ENCODE data around the gene IGF2BP3. TPM values are rescaled to one million over a fixed set of nuclear protein-coding genes. Genes with fewer than 3 reads are reported as not detected.

The IGF2BP3 gene
- total RNA-seq, 3 donors from 2014 or later, result 0.59 to 3.5 TPM; not detected in 1

DNA sequence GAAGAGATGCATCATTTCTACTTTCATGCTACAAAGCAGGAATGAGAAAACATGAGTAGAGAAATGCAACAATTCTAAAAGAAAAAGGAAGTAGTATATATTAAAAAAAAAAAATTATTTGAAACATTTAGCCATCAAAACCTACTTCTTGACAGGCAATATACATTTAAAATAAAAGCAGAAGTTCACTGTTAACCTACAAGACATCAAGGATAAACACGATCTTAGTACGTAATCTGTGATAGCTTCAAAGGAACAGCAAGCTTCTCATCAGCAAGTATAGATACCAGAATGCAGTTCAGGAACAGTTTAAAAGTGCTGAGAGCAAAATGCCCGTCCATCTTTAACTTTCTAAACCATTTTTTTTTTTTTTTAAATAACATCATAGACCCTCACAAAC is 134.2 kb downstream of the IGF2BP3 start:
- TF ChIP-seq POLR2AphosphoS5 (IDR thresholded peaks at IDR 0.05), result no peak
- TF ChIP-seq, protein P1, sequence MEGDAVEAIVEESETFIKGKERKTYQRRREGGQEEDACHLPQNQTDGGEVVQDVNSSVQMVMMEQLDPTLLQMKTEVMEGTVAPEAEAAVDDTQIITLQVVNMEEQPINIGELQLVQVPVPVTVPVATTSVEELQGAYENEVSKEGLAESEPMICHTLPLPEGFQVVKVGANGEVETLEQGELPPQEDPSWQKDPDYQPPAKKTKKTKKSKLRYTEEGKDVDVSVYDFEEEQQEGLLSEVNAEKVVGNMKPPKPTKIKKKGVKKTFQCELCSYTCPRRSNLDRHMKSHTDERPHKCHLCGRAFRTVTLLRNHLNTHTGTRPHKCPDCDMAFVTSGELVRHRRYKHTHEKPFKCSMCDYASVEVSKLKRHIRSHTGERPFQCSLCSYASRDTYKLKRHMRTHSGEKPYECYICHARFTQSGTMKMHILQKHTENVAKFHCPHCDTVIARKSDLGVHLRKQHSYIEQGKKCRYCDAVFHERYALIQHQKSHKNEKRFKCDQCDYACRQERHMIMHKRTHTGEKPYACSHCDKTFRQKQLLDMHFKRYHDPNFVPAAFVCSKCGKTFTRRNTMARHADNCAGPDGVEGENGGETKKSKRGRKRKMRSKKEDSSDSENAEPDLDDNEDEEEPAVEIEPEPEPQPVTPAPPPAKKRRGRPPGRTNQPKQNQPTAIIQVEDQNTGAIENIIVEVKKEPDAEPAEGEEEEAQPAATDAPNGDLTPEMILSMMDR (IDR thresholded peaks at IDR 0.05), result no peak
- no peak for TF ChIP-seq POLR2A (IDR thresholded peaks at IDR 0.05)
- intact Hi-C loops (cut with DNase I; ENCODE audit: low total_unique reads), result no loop called here
- no peak for DNase-seq (ENCODE audit: low spot score in 2 of 2)
- no peak overlapping the region for H3K27ac ChIP-seq
- H3K9me3 ChIP-seq, result no peaks in the 10 kb centered on the region
- no peaks in the 10 kb centered on the region for H3K36me3 ChIP-seq
- no peak overlapping the region for H3K4me3 ChIP-seq
- H3K27me3 ChIP-seq, result peaks cover 0 to 14% of the 10 kb centered on the region in 2 donors
- peaks cover 0 to 5% of the 10 kb centered on the region in 2 donors for H3K4me1 ChIP-seq

- H3K4me3 ChIP-seq, result no peak overlapping the region
- no peaks in the 10 kb centered on the region for H3K36me3 ChIP-seq
- no peaks in the 10 kb centered on the region for H3K9me3 ChIP-seq
- TF ChIP-seq, protein P1 (IDR thresholded peaks at IDR 0.05), result no peak
- TF ChIP-seq POLR2AphosphoS5 (IDR thresholded peaks at IDR 0.05) (no peak), POLR2A (IDR thresholded peaks at IDR 0.05) (no peak)
- H3K27me3 ChIP-seq, result peaks cover 0 to 11% of the 10 kb centered on the region in 2 donors
- H3K4me1 ChIP-seq, result peaks cover 0 to 5% of the 10 kb centered on the region in 2 donors
- intact Hi-C loops (cut with DNase I; ENCODE audit: low total_unique reads), result no loop called here
- H3K27ac ChIP-seq, result peak overlapping the region in 1 of 2 donors; percentile 35
- no peak for DNase-seq (ENCODE audit: low spot score in 2 of 2)
These were observed 134.7 kb downstream of the IGF2BP3 start for GRCh38 chr7:23335621-23336020.

DNA sequence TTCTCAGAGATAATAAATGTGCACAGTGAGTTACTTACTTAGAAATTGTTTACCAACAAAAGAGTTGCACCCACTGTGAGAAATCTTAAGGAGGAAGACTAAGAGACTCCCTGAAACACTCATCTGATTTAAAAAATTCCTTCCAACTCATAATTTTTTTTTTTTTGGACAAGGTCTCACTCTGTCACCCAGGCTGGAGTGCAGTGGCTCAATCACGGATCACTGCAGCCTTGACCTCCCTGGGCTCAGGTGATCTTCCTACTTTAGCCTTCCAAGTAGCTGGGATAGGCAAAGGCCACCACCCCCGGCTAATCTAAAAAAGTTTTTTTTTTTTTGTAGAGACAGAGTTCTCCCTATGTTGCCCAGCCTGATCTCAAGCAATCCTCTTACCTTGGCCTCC is 135.2 kb downstream of the IGF2BP3 start:
- no peak for DNase-seq (ENCODE audit: low spot score in 2 of 2)
- Histone ChIP-seq H3K4me1 (peaks cover 0 to 5% of the 10 kb centered on the region in 2 donors), H3K9me3 (no peaks in the 10 kb centered on the region), H3K27ac (peak overlapping the region in 1 of 2 donors; percentile 46), H3K36me3 (no peaks in the 10 kb centered on the region), H3K27me3 (peaks cover 0 to 11% of the 10 kb centered on the region in 2 donors), H3K4me3 (no peak overlapping the region)
- intact Hi-C loops (cut with DNase I; ENCODE audit: low total_unique reads), result no loop called here
- TF ChIP-seq, protein P1 (IDR thresholded peaks at IDR 0.05), result no peak
- TF ChIP-seq POLR2AphosphoS5 (IDR thresholded peaks at IDR 0.05) (no peak), POLR2A (IDR thresholded peaks at IDR 0.05) (no peak)

DNA sequence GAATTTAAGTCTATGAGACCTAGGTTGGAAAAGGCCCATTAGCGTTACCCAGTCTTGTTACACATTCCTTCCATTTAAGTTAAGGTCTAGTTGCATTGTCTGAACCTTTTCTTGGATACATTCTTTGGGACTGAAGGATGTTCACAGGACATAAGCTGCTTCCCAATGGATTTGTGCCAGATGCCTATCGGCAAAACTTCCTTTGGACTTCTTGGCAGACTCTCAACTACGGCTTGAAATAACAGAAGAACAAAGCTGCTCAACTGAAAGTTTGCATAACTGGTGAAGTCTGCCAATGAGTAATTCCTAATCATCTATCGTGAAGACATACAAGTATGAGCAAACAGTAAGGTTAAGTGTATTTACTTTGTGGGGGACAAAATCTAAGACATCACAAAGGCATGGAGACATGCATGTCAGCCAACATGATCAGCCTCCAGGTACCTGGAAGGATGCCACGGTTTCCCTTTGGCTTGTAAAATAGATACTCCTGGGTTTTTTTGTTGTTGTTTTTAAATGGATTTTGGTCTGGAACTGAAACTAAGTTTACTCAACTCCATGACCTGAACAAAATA is 135.7 kb downstream of the IGF2BP3 start:
- Histone ChIP-seq H3K4me3 (no peak overlapping the region), H3K27me3 (peaks cover 0 to 7% of the 10 kb centered on the region in 2 donors), H3K36me3 (no peaks in the 10 kb centered on the region), H3K27ac (peak overlapping the region; percentile 46 to 65), H3K9me3 (no peaks in the 10 kb centered on the region), H3K4me1 (peaks cover 0 to 5% of the 10 kb centered on the region in 2 donors)
- intact Hi-C loops (cut with DNase I; ENCODE audit: low total_unique reads), result no loop called here
- no peak for TF ChIP-seq POLR2A (IDR thresholded peaks at IDR 0.05)
- TF ChIP-seq POLR2AphosphoS5 (IDR thresholded peaks at IDR 0.05), result no peak
- TF ChIP-seq, protein P1 (IDR thresholded peaks at IDR 0.05), result no peak
- peak; percentile 63 to 68 for DNase-seq (ENCODE audit: low spot score in 2 of 2)

DNA sequence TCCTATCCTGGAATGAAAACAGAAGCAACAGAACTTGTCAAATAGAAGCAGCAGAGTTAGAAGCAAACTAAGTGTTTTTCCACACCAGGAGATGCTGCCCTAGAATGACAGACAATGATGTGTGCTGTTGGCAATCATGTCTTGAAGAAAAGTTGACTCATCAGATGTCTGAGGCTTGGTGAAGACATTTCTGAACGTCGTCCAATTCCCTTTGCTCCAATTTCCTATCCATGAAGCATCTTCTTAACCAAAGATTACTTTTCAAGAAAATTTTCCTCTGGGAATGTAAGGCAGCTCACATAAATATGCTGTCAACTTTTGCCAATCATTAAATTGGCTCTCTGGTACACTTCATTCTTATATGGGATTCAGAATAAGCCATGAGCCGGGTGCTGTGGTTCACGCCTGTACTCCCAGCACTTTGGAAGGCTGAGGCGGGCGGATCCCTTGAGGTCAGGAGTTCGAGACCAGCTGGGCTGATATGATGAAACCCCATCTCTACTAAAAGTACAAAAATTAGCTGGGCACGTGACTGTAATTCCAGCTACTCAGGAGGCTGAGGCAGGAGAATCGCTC is 136.5 kb downstream of the IGF2BP3 start:
- Histone ChIP-seq H3K4me1 (peaks cover 0 to 5% of the 10 kb centered on the region in 2 donors), H3K4me3 (no peak overlapping the region), H3K27ac (peak overlapping the region; percentile 46 to 65), H3K9me3 (no peaks in the 10 kb centered on the region), H3K27me3 (peaks cover 0 to 7% of the 10 kb centered on the region in 2 donors), H3K36me3 (no peaks in the 10 kb centered on the region)
- intact Hi-C loops (cut with DNase I; ENCODE audit: low total_unique reads), result no loop called here
- TF ChIP-seq POLR2A (IDR thresholded peaks at IDR 0.05), result no peak
- TF ChIP-seq, protein P1 (IDR thresholded peaks at IDR 0.05), result no peak
- TF ChIP-seq POLR2AphosphoS5 (IDR thresholded peaks at IDR 0.05), result no peak
- no peak for DNase-seq (ENCODE audit: low spot score in 2 of 2)

Data from breast epithelium (tissue), 4 donors.